ENCODE measurements around the gene IFNL2.
"Not testable (repeated sequence)": the region's sequence is repeated elsewhere in the genome, so short reads cannot be mapped to it uniquely, and the experiment has no call there.

Gene IFNL2

GRCh38 chr19:39240421-39240820, 27.8 kb upstream of the IFNL2 start:
- H3K27ac ChIP-seq = no peak overlapping the region
- H3K4me1 ChIP-seq = peaks cover 51% of the 10 kb centered on the region
- H3K27me3 ChIP-seq = no peaks in the 10 kb centered on the region
- H3K9me3 ChIP-seq = no peaks in the 10 kb centered on the region
- H4K20me1 ChIP-seq = no peaks in the 10 kb centered on the region
- H3K4me2 ChIP-seq = no peak overlapping the region
- H3K9ac ChIP-seq = no peak overlapping the region
- no peaks in the 10 kb centered on the region for H3K36me3 ChIP-seq
- 0 out of 2 replicates have a peak, but pooled peaks have one; percentile 53 for TF ChIP-seq Cebpa-rat (IDR thresholded peaks at IDR 0.05)
- H3K4me3 ChIP-seq = no peak overlapping the region

GRCh38 chr19:39243741-39244140, 24.5 kb upstream of the IFNL2 start:
- not testable (repeated sequence) for H3K27me3 ChIP-seq

DNA sequence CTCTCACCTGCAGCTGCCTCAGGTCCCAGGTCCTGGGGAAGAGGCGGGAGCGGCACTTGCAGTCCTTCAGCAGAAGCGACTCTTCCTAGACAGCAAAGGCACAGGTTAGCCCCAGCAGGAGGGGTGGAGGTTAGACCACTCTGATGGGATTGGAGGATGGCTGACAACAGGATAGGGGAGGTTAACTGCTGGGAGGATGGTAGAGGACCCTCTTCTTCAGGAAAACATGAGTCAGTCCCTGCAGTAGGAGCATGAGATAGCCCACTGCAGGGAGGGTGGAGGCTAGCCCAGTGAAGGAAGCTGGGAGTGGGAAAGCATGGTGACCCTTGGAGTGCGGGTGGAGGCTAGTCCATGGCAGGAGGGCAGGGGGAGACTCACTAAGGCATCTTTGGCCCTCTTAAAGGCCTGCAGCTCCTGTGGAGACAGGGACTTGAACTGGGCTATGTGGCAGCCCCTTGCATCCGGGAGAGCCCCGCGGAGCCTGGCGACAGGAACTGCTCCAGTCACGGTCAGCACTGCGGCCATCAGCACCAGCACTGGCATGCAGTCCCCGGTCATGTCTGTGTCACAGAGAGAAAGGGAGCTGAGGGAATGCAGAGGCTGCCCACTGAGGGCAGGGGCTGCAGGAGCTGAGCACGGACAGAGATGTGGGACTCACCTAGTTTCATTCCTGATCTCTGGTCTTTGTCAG, 23.6 kb upstream of the IFNL2 start, which contains the start of gene IFNL3:
TSS of gene IFNL3 (minus strand) at position 597 of the 691 bp plus-strand sequence. CDS start at position 558, 39 bp downstream.
- H3K4me2 ChIP-seq, H3K4me3 ChIP-seq, H3K27me3 ChIP-seq, H3K27ac ChIP-seq, H3K36me3 ChIP-seq, H3K9ac ChIP-seq, H4K20me1 ChIP-seq: not testable (repeated sequence)
- H3K4me1 ChIP-seq = peaks cover 40% of the 10 kb centered on the region
- H3K9me3 ChIP-seq = peaks cover 11% of the 10 kb centered on the region; the same call in 1 of the 2 replicates

More at GRCh38 chr19:39243741-39244140, 24.5 kb upstream of the IFNL2 start:
- H3K36me3 ChIP-seq, H3K4me3 ChIP-seq, H4K20me1 ChIP-seq, H3K4me2 ChIP-seq, H3K9ac ChIP-seq, H3K27ac ChIP-seq: not testable (repeated sequence)
- peaks cover 11% of the 10 kb centered on the region; the same call in 1 of the 2 replicates for H3K9me3 ChIP-seq
- H3K4me1 ChIP-seq = peaks cover 43% of the 10 kb centered on the region

DNA sequence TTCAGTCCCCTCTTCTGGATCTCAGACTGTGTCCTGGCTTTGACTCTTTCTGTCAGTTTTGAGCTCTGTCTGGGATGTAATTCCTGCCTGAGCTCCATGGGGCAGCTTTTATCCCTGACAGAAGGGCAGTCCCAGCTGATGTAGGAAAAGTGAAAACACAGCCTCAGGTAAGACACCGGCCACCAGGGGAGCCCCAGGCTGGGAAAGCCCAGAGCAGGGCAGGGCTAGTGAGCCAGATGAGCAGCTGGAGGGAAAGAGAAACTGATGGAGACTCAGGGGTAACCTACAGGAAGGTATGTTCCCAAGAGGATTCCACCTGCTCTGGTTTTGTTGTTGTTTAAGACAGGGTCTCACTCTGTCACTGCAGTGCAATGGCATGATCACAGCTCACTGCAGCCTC, 23.0 kb upstream of the IFNL2 start:
- H3K4me3 ChIP-seq, H3K4me2 ChIP-seq, H3K36me3 ChIP-seq, H3K27ac ChIP-seq, H3K27me3 ChIP-seq, H4K20me1 ChIP-seq, H3K9ac ChIP-seq: not testable (repeated sequence)
- Histone ChIP-seq H3K9me3 (peaks cover 11% of the 10 kb centered on the region; the same call in 1 of the 2 replicates), H3K4me1 (peaks cover 40% of the 10 kb centered on the region)

DNA sequence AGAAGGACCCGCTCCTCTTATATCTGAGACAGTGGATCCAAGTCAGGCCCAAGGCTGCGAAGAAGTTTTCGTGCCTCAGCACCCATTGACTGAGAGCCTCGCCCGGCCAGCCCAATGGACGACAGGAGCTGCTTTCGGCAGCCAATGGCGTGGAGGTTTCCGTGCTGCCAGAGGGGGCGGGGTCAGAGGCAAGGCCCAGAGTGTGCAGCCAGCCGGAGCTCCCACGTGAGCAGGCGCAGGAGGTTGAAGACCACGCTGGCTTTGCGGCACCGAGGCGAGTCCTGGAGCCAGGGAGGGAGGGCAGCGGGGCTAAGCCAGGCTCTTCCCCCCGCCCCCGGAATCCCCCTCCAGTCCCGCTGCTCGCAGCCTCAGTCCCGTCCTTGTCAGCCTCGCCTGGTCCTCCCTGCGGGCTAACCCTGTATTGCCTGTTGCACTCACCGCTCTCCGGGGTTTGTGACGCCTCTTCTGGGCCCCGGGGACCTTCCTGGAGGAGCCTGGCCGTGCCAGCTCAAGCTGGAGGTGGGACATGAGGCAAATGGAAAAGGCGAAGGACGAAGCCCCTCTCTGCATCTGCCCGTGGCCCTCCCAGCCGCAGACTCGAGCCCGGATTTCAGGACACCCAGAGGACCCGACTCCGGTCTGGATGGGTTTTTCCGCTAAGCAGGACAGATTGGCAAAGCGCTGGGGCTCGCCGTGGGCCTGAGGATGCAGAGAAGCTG, 21.1 kb upstream of the IFNL2 start:
- H3K27ac ChIP-seq = no peak overlapping the region
- H3K36me3 ChIP-seq = no peaks in the 10 kb centered on the region
- H3K27me3 ChIP-seq = no peaks in the 10 kb centered on the region
- no peak overlapping the region for H3K9ac ChIP-seq
- peaks cover 56% of the 10 kb centered on the region for H3K4me1 ChIP-seq
- no peak for TF ChIP-seq Cebpa-rat (IDR thresholded peaks at IDR 0.05)
- H3K4me3 ChIP-seq = no peak overlapping the region
- H4K20me1 ChIP-seq = no peaks in the 10 kb centered on the region
- peaks cover 11% of the 10 kb centered on the region; the same call in 1 of the 2 replicates for H3K9me3 ChIP-seq
- peak overlapping the region; percentile 54 for H3K4me2 ChIP-seq

DNA sequence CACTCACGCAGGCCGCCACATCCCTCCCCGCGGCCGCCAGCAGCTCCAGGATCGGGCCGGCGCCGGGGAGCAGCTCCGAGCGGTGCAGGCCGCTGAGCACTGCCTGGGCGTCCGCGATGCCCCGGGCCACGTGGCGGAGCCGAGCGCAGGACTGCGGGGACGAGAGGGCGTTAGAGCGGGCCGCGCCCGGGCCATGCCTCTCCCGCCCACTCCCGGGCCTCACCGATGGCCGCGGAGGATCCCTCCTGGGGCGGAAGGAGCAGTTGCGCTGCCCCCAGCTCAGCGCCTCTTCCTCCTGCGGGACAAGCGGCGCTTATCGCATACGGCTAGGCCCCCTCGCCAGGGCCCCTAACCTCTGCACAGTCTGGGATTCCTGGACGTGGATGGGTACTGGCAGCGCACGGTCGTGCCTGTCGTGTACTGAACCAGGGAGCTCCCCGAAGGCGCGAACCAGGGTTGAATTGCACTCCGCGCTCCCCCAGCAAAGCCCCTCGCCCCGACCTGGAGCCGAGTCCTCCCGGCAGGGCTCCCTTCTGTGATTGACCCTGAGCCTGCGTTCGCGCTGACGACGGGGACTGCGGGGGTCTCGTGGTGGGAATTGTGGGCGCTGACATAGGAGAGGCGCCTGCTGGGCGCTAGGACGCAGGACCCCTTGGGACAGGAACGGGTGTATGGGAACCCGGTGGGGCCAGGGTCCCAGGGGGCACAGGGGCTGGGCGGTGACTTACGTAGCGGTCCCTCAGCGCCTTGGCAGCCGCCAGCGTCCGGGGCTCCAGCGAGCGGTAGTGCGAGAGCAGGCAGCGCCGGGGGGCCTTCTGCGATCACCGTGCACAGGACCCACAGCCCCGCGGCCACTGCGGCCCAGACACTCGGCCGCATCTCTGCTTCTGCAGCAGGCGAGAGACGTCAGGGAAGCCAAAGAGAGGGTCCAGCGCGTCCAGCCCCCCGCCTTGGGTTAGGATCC, 20.2 kb upstream of the IFNL2 start:
- Histone ChIP-seq H3K27ac (no peak overlapping the region; the same call in 1 of the 2 replicates), H3K4me2 (peak overlapping the region; percentile 54; the same call in 1 of the 2 replicates), H3K36me3 (no peaks in the 10 kb centered on the region), H3K4me1 (peaks cover 64% of the 10 kb centered on the region), H3K4me3 (no peak overlapping the region), H3K9me3 (peaks cover 11% of the 10 kb centered on the region; the same call in 1 of the 2 replicates), H4K20me1 (no peaks in the 10 kb centered on the region), H3K9ac (no peak overlapping the region), H3K27me3 (no peaks in the 10 kb centered on the region)
- TF ChIP-seq Cebpa-rat (IDR thresholded peaks at IDR 0.05) = no peak

DNA sequence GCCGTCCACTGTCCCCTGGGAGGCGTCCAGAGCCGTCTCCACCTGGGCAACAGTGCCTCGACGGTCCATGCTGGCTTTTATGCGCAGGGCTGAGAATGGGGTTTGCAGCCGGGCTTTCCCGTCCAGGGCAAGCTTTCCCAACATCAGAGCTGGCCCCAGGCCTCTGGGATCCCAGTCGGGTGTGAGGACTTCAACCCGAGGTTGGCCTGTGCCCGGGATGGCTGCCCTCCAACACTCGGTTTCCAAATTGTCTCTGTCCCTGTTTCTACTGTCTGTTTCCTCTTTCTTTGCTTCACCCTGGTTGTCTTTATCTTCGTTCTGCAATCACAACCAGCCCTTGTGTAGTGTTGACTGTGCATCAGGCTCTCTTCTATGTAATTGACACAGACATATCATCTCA, 19.4 kb upstream of the IFNL2 start, which contains the start of gene IFNL4:
TSS of gene IFNL4 (minus strand) at position 51 of the 400 bp plus-strand sequence.
- Histone ChIP-seq H3K9me3 (peaks cover 11% of the 10 kb centered on the region; the same call in 1 of the 2 replicates), H3K27me3 (no peaks in the 10 kb centered on the region), H3K4me2 (peak within 1 kb of the TSS; percentile 54; the same call in 1 of the 2 replicates), H3K9ac (no peak within 1 kb of the TSS), H3K27ac (no peak within 1 kb of the TSS; the same call in 1 of the 2 replicates), H3K4me1 (peaks cover 68% of the 10 kb centered on the region), H3K36me3 (no peaks in the 10 kb centered on the region), H3K4me3 (no peak within 1 kb of the TSS), H4K20me1 (no peaks in the 10 kb centered on the region)
- no peak for TF ChIP-seq Cebpa-rat (IDR thresholded peaks at IDR 0.05)

DNA sequence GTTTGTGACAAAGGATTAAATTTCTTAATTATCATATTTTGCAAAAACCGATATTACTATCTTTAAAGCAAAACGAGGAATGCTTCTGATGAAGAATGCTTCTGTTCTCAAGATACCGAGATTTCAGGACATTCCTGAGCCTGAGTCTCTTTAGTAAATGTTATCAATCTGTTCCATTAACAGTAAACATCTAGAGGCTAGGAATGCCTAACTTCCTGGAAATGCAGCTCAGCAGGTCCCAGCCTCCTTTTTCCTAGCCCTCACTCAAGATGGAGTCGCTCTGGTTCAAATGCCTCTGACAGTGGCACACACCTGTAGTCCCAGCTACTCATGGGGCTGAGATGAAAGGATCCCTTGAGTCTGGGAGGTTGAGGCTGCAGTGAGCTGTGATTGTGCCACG, 17.1 kb upstream of the IFNL2 start:
- no peak overlapping the region for H3K9ac ChIP-seq
- no peak for TF ChIP-seq Cebpa-rat (IDR thresholded peaks at IDR 0.05)
- peak overlapping the region; percentile 73 for H3K4me2 ChIP-seq
- peaks cover 20% of the 10 kb centered on the region for H3K9me3 ChIP-seq
- H3K27me3 ChIP-seq = no peaks in the 10 kb centered on the region
- no peaks in the 10 kb centered on the region for H4K20me1 ChIP-seq
- no peak overlapping the region for H3K4me3 ChIP-seq
- H3K4me1 ChIP-seq = peaks cover 81% of the 10 kb centered on the region
- H3K36me3 ChIP-seq = no peaks in the 10 kb centered on the region
- peak overlapping the region; percentile 84 for H3K27ac ChIP-seq

DNA sequence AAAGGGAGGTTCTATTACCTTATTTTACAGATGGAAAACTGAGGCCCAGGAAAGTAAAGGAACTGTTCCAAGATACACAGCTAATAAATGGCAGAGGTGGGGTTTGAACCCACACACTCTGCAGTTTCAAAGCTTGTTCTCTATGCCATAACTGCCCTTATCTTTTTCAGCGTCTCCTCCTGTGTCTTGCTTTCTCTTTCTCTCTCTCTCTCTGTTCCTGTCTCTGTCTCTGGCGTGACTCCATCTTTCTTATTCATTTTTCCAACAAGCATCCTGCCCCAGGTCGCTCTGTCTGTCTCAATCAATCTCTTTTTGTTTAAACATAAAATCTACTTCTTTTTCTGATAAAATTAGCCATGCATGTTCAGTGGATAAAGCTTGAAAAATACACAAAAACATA, 16.4 kb upstream of the IFNL2 start:
- Histone ChIP-seq H3K4me1 (peaks cover 84% of the 10 kb centered on the region), H3K9ac (peak overlapping the region; percentile 36; the same call in 1 of the 2 replicates), H3K9me3 (peaks cover 27% of the 10 kb centered on the region), H3K27ac (peak overlapping the region; percentile 84), H3K36me3 (no peaks in the 10 kb centered on the region), H3K4me2 (peak overlapping the region; percentile 73), H3K27me3 (no peaks in the 10 kb centered on the region), H3K4me3 (no peak overlapping the region; the same call in 1 of the 2 replicates), H4K20me1 (no peaks in the 10 kb centered on the region)
- no peak for TF ChIP-seq Cebpa-rat (IDR thresholded peaks at IDR 0.05)
